Brain pericyte (primary cell): Measurements from ENCODE around the gene TTC4.
A peak's percentile ranks its signal among the peaks of the same experiment; 100 is the strongest.

Experiments used
- DNase-seq: peaks from one replicate; pipeline ENCODE4 v3.0.0-alpha.2; 2012; ENCODE audit warnings: low read depth, low spot score

The TTC4 gene, protein sequence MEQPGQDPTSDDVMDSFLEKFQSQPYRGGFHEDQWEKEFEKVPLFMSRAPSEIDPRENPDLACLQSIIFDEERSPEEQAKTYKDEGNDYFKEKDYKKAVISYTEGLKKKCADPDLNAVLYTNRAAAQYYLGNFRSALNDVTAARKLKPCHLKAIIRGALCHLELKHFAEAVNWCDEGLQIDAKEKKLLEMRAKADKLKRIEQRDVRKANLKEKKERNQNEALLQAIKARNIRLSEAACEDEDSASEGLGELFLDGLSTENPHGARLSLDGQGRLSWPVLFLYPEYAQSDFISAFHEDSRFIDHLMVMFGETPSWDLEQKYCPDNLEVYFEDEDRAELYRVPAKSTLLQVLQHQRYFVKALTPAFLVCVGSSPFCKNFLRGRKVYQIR

DNA sequence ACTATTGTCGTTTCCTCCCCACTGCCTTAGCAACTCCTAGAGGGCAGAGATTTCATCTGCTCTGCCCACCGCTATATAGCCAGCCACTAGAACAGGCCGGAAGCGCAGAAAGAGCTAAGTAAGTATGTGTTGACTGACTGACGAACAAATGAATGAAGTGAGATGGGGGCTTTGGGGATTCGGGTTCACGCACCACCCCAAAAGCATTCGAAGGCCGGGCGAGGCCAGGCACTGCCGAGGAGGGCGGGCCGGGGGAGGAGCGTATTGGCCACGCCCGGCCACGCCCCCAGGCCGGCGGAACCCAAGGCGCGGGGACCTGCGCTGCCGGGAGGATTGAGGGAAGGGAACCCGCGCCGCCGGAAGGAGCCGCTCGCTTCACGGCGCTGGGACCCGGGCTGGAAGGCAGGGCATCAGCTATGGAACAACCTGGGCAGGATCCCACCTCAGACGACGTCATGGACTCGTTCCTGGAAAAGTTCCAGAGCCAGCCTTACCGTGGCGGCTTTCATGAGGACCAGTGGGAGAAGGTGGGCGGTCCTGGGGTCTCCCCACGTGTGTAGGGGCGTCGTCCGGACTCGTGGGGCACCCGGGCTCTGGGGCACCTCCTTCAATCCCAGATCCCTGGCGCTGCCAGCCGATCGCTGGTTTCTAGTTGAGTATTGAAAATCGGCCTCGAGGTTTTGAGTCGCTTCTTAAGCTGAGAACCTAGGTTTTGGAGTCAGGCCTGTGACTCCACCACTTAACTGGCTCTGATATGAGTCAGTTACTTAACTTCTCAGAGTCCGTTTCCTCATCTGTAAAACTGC lies at the start of gene TTC4:
TSS of gene TTC4 (plus strand) at position 369 of the 806 bp plus-strand sequence. CDS start at position 417, 48 bp downstream.
- peak; percentile 31 for DNase-seq

DNA sequence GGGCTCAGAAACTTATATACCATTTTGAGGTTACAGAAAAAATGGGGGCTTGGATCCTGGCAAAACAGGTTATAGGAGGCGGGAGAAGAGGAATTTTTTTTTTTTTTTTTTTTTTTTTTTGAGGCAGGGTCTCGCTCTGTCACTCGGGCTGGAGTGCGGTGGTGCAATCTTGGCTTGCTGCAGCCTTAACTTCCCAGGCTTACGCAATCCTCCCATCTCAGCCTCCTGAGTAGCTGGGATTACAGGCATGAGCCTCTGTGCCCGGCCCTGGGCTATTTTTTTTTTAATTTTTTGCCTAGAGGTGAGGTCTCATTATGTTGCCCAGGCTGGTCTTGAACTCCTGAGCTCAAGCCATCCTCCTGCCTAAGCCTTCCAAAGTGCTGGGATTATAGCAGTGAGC lies 49.3 kb upstream of the TTC4 start:
- DNase-seq: no peak

DNA sequence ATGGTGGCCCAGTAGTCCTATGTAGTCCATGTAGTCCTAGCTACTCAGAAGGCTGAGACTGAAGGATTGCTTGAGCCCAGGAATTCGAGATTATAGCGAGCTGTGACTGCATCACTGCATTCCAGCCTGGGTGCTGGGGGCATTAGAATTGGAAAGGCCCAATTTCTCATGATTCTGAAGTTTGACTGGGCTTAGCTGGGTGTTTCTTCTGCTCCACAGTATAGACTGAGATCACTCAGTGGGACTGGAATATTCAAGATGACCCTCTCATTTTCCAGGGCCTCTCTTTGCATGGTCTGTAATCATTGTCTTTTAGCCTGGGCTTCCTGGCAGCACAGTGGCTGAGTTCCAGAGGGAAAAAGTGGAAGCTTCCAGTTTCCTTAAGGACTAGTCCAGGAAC lies 47.9 kb upstream of the TTC4 start:
- DNase-seq: no peak

DNA sequence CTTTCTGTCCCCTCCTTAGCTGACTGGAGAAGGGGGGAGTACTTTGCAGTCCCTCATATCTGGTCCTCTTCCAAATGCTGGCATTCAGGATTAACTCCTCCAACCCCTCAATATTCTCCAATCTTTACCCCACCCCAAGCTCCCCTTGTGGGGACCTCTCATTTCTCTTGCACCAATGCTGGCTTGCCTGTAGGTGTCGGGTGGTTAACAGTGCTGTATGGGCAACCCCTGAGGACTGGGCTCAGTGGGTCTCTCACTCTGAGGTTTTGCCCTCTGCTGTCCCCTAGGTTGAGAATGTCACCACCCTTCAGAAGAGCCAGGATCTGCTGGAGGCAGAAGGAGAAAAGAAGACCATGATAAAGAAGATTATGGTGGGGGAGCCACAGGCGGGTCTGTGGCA lies 47.1 kb upstream of the TTC4 start:
- no peak for DNase-seq

DNA sequence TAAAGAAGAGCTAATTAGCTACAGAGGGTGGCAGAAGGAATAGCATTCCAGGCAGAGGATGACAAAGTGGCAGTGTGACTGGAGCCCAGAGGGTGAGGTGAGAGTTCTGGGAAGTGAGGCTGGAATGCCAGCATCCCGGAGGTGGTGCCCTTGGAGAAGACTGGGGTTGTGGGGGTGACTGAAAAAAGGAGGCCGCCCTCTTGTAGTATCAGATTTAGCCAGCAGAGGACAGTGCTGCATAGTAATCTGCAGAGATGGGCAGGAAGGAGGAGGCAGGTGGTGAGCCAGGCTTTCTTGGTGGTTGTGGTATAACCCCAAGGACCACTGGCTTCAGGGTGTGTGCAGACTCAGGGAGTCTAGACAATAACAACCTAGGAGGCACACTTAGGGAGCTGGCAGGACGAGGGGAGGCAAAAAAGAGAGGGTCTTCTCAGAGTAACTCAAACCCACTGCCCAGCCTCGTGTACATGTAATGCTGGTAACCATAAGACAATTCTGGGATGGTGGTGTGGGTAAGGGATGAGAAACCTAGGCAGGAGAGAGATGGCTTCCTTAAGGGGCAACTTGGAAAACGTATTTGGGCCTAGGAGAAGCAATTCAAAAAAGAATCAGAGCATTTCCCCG lies 43.6 kb upstream of the TTC4 start:
- no peak for DNase-seq

DNA sequence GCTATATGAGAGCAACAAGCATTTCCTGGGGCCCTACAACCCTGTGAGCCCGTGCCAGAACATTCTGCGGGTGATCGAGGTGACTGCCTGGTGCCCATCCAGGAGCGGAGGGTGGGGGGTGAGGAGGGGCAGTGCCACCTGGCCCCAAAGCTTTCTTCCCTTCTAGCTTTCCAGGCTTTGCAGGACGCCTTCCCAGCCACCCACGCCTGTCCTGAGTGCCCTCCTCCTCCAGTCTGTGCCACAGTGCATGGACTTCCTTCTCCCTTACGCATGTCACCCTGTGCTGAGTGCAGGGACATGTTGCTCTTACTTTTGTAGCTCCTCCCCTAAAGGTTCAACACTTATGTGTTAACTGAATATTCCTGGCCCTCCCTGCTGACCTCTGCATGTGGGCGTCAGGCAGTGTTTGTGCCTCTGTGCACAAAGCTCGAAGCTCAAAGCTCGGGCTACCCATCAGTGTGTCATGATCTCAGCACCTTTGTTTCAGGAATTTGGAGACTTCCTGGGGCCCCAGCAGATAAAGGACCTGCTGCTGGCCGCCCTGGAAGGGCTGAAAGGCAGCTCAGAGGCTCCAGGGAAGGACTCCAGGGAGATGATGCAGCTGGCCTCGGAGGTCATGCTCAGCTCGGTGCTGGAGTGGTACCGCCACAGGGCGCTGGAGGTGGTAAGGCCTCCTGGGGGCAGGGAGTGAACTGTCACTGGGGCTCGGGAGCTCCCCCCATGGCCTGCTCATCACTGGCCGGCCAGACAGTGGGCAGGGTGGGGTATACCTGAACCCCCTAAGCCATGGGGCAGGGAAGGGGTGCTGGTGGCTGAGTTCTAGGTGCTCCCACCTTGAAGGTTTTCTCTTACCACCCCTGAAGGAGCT lies 36.7 kb upstream of the TTC4 start:
- no peak for DNase-seq

DNA sequence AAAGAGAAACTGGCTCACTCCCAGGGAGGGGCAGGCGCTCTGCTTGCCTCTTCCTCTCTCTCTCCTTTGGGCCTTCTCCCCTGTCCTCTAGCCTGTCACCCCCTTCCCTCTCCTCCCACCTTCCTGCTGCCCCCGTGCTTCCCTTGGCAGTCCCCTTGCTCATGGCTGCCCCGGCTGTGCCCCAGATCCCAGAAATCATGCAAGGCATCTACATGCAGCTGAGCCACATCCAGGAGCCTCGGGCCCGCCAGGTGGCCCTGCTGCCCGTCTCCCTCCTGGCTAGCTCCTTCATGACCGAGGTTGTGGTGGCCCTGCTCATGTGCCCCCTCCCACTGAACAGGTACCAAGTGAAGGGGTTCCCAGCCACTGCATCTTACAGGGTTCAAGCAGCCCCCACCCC lies 36.0 kb upstream of the TTC4 start:
- DNase-seq: no peak

DNA sequence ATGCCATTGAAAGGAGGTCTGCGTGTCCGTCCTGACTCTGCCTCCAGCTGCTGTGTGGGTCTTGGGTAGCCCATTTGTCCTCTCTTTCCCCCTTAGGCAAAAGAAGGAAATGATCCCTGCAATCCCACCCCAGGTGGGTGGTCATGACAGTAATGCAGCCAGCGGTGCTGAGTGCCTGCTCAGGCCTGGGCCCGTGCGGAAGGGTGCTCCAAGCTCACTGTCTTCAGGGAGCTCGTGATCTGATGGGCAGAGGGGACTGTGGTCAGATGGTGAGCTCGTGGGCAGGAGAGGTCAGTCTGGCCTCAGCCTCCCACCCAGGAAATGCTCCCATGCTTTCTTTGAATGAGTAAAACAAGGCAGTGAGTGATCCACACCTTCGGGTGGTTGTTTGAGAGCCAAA lies 35.3 kb upstream of the TTC4 start:
- DNase-seq: no peak

DNA sequence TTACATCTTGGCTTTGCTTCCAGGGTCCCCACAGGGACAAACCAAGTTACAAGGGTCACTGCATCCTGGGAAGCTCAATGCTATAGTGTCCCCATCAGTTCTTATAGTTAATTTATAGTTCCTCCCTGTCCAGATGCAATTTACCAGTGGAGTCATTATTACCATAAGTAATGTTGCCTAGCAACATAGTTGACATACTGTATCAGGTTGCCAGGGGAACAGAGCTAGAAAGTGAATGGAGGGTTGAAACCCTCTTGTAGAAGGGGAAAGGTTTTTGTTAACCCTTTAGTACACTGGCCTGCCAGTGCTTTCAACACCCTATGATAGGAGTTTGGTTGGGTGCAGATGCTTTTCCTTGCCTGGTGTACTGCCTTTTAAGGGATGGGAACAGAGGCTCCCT lies 34.3 kb upstream of the TTC4 start:
- DNase-seq: no peak

DNA sequence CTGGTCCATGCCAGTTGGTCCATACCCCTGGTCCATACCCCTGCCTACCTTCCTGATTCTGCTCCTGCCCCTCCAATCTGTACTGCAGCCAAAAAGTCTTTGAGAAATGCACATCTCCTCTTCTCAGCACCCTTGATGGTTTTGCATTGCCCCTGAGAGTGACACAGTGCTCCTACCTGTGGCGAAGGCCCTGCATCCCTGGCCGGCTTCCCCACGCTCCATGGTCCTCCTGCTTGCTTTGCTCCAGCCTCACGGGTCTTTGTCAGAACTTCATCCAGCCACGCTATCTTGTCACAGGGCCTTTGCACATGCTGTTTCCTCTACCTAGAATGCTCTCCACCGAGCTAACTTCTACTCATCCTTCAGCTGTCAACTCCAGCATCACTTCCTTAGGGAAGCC lies 32.2 kb upstream of the TTC4 start:
- no peak for DNase-seq

DNA sequence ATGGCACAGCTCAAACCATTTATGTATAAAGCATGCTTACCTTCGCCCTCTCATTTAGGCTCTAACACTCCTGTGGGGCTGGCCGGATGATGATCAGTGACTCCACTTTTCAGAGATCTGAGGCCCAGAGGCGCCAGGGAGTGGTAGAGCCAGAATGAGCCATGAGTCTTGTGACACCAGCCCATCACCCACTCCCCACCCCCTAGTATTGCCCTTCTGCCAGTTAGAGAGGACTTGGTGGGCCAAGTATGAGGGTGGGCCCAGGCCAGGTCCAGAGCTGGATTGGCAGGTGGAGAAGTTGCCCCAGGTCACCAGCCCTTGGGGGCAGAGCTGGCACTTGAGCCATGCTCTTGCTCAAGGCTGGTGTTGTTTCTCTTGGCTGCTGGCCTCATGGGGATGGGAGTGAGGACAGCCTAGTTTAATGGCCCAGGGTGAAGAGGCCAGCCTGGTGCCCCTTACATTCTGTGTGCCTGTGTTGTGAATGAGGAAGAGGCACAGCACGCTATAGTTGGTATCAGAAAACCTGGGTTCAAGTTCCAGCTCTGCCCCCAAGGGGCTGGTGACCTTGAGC lies 30.2 kb upstream of the TTC4 start:
- DNase-seq: no peak

DNA sequence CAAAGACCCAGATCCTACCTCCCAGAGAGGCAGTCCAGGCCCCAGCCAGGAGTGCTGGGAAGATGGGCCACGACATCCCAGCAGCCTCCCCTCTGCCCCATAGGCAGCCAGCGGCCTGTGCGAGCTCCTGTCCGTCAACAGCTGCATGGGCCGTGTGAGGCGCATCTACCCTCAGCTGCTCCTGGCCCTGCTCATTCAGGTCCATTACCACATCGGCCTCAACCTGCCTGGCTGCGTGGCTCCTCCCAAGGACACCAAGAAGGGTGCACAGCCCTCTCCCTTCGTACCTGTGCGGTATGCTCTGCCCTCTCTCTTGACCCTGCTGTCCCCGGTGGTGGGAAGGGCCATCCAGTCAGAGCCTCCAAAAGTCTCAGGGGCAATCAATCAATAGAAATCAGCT lies 29.5 kb upstream of the TTC4 start:
- DNase-seq: no peak

DNA sequence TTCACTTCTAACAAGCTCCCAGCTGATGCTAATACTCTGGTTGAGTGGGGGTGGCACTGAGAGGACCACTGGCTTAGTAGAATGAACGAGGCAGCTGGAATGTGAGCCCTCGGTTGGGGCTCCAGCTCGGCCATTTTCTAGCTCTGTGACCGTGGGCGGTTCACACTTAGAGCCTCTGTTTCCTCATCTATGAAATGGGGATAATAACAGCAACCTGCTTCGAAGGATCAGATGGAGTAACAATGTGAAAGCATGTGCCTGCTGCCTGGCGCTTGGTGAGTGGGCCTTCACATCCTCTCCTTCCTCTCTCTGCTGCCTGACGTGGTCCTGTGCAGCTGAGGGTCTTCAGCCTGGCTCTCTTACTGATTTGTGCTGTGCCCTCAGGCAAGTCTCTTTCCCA lies 20.9 kb upstream of the TTC4 start:
- DNase-seq: no peak

DNA sequence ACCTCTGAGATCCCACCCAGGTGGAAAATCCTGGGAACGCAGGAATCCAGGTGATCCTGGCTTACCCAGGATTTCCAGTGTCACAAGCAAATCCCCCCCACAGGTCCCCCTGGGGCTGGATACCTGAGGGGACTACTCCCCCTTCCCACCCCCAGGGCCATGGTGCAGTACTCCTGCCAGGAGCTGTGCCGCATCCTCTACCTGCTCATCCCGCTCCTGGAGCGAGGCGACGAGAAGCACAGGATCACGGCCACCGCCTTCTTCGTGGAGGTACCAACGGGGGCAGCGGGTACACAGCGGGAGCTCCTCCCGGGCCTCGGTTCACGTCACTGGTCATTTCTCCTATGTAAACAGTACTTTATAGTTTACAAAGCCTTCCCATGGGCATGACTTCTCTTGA lies 20.4 kb upstream of the TTC4 start:
- no peak for DNase-seq

DNA sequence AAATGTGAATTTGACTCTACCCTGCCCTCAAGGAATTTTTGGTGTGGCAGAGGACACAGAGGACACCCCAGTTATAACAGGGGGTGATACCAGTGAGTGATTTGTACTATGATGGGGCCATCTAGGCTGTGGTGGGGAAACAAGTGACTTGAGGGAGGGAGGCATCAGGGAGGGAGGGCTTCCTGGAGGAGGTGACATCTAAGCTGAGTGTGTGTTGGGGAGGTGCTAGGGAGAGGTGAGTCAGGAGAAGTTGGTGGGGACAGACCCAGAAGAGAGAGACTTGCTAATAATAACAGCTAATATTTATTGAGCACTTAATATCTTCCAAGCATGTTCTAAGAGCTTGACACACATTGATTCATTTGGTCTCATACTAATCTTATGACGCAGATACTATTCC lies 19.9 kb upstream of the TTC4 start:
- no peak for DNase-seq

DNA sequence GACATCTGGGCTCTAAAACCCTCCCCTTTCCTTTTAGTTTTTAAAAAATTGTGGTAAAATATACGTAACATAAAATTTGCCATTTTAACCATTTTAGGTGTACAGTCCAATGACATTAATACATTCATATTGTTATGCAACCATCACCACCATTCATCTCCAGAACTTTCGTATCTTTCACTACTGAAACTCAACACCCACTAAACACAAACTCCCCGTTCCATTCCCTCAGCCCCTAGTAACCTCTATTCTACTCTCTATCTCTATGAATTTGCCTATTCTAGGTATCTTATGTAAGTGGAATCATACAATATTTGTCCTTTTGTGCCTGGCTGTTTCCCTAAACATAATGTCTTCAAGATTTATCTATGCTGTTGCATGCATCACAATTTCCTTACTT lies 19.4 kb upstream of the TTC4 start:
- no peak for DNase-seq

DNA sequence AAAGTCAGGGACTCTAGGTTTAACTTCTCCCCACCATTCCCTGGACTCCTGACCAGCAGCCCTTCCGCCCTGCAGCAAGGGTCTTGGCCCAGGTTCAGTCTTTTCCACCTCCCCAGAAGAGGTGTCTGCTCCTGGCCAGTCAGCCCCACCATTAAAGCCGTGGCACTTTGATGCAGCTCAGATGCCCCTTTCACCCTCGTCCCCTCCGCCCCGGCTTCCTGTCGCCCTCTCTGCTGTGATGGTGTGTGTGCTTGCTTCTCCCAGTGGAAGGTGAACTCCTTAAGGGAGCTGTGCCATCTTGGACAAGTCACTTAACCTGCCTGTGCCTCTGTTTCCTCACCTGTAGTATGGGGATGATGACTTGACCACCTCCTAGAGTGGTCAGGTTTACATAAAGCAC lies 17.8 kb upstream of the TTC4 start:
- no peak for DNase-seq

DNA sequence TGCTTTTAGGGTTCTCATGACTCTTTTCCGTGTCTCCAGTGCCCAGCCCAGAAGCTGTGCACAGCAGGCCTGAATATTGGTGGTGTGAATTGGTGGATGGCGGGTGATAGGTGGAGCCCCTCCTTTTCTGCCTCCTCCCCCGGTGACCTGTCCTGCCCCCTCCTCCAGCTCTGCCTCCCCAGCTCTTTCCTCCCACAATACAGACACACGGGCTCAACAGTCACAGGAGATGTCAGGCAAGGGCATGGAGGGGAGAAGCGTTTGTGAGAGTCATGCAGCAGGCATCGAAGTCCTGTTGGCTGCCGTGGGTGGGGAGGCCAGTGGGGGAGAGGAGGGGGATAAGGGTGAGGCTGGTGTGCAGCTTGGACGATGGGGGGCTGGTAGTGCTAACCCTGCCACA lies 17.3 kb upstream of the TTC4 start:
- no peak for DNase-seq

DNA sequence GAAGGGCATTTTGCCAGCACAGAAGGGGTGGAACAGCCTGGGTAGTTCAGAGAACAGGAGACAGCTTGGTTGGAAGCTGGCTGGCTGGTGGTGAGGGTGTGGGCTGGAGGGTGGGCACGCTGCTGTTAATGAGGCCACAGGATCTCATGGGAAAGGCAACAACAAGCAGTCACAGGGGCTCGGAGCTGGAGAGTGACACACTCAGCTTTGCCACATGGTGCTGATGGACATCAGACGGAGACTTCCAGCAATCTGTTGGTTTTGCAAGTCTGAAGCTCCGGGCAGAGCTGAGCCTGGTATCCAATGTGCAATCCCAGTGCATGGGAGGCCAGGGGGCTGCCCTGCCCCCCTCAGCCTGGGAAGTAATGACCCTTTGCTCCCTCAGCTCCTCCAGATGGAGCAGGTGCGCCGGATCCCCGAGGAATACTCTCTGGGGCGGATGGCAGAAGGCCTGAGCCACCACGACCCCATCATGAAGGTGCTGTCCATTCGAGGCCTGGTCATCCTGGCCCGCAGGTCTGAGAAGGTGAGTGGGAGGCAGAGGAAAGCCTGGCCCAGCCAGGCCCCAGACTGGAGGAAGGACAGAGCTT lies 15.6 kb upstream of the TTC4 start:
- DNase-seq: no peak

DNA sequence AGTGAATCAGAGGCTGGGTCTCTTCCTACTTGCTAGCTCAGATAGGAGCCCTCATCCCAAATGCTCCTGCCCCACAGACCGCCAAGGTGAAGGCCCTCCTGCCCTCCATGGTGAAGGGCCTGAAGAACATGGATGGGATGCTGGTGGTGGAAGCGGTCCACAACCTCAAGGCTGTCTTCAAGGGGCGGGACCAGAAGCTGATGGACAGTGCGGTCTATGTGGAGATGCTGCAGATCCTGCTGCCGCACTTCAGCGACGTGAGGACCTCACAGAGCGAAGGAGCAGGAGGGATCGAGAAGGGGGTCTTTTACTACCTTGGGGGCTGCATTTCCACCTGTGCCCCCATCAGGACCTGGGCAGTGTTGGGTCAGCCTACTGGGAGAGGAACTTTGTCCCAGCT lies 14.6 kb upstream of the TTC4 start:
- DNase-seq: no peak

DNA sequence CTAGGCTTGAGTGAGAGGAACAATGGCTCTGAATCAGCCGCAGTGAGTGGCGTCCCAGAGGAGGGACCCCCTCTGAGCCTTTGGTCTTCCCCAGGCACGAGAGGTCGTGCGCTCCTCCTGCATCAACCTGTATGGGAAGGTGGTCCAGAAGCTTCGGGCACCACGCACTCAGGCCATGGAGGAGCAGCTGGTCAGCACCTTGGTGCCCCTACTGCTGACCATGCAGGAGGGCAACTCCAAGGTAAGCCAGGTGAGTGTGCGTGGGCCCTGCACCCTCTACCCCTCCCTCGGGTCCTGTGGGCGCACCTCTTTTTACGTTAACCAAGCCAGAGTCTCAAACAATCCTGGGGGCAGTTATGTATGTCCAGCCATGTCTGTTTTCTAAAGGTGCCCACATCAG lies 13.7 kb upstream of the TTC4 start:
- no peak for DNase-seq
